Progenitor cell of endocrine pancreas (in vitro differentiated cells): ENCODE results near the gene RNU6-7. TPM values are rescaled to one million over a fixed set of nuclear protein-coding genes. Genes with fewer than 3 reads are reported as not detected.

ENCODE experiments used
- DNase-seq: peaks from one replicate; pipeline ENCODE4 v3.0.0; 2021; ENCODE audit warnings: low spot score; ENCODE audit not compliant: unreplicated experiment
- H3K27ac Mint-ChIP-seq: 2 replicates; pipeline ENCODE4 v1.8.0; 2021; ENCODE audit warnings: mild to moderate bottlenecking, moderate library complexity, mixed read lengths
- H3K27me3 Mint-ChIP-seq: 2 replicates; pipeline ENCODE4 v1.8.0; 2021; ENCODE audit warnings: mixed read lengths
- H3K36me3 Mint-ChIP-seq: 2 replicates; pipeline ENCODE4 v1.8.0; 2022; ENCODE audit warnings: mixed read lengths; ENCODE audit not compliant: insufficient read depth
- H3K4me1 Mint-ChIP-seq: 2 replicates; pipeline ENCODE4 v1.8.0; 2021; ENCODE audit warnings: low read depth, mixed read lengths
- H3K4me3 Mint-ChIP-seq: 2 replicates; pipeline ENCODE4 v1.8.0; 2021; ENCODE audit warnings: low read depth, mild to moderate bottlenecking, moderate library complexity, mixed read lengths
- H3K9me3 Mint-ChIP-seq: 2 replicates; pipeline ENCODE4 v1.8.0; 2021; ENCODE audit warnings: low read depth, mixed read lengths
- total RNA-seq: library from RNA; stranded (reverse); gene quantifications from 2 replicates; pipeline ENCODE4 v1.2.1, GENCODE V29; 2021
- TF ChIP-seq, protein P1 (sequence below): fragments of 200-600 bp; sonication (generic); IDR thresholded peaks from one replicate; pipeline ENCODE4 v1.5.0; 2021; ENCODE audit warnings: antibody characterized with exemption, mild to moderate bottlenecking; ENCODE audit not compliant: unreplicated experiment

Gene RNU6-7
- total RNA-seq, 1 donor from 2014 or later: not detected

DNA sequence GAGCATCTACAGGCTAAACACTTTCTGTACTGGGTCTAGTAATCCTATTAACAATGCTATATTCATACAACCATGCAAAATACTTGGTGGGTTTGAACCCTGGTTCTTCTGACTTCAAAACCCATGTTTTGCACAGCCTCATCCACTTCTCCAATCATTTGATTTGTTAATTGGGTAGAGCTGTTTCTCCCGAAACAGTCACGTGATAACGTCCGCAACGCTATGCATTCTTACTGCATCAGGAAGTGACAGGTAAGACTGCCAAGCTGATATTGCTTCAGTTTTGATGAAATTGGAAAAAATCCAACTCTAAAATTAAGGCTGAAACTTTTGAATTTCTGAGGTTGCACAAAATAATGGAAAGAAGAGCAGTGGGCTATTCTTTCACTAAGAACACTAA, 30.4 kb upstream of the RNU6-7 start:
- H3K4me3 Mint-ChIP-seq: no peak overlapping the region
- no peak for DNase-seq
- H3K27me3 Mint-ChIP-seq: no peaks in the 10 kb centered on the region
- no peak overlapping the region for H3K27ac Mint-ChIP-seq
- no peaks in the 10 kb centered on the region for H3K36me3 Mint-ChIP-seq
- H3K4me1 Mint-ChIP-seq: no peaks in the 10 kb centered on the region
- TF ChIP-seq, protein P1, sequence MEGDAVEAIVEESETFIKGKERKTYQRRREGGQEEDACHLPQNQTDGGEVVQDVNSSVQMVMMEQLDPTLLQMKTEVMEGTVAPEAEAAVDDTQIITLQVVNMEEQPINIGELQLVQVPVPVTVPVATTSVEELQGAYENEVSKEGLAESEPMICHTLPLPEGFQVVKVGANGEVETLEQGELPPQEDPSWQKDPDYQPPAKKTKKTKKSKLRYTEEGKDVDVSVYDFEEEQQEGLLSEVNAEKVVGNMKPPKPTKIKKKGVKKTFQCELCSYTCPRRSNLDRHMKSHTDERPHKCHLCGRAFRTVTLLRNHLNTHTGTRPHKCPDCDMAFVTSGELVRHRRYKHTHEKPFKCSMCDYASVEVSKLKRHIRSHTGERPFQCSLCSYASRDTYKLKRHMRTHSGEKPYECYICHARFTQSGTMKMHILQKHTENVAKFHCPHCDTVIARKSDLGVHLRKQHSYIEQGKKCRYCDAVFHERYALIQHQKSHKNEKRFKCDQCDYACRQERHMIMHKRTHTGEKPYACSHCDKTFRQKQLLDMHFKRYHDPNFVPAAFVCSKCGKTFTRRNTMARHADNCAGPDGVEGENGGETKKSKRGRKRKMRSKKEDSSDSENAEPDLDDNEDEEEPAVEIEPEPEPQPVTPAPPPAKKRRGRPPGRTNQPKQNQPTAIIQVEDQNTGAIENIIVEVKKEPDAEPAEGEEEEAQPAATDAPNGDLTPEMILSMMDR: no peak
- H3K9me3 Mint-ChIP-seq: peaks cover 7% of the 10 kb centered on the region

DNA sequence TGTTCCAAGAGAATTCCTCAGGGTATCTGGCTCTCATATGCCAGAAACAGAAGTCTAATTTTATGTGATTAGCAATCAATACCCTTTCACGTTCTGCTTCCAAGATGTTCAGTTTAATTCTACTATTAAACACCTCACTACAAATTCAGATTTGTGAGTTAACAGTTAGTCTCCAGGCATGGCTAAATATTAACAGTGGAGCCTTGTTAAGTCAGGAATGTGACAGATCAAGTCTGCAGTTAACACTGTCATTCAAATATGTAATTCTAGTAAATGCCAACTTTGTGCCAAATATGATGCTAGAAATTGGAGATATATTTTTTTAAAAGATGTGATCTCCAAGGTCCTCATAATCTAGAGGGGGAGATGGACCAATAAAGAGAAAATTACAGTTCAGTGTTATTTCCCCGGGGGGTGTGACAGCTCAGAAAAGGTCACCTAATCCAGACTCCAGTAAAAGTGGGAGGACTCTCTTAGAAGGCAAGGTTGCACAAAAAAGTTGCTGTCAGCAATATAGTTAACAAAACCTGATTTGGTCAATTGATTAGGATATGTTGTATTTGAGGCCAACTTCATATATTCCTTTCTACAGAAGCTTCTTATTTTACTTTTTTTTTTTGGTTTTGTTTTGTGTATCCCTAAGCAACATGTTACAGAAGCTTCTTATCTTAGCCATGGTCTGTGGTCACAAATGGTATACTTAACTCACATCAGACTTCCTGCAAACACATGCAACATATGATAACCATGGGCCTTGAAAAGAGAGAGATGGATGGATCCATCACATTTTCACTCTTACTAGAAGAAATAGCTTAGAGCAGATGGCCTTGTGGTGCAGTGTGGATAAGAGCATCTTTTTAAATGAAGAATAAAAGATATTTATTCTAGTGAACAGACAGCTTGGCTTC, 18.4 kb upstream of the RNU6-7 start:
- Mint-ChIP-seq H3K27me3 (no peaks in the 10 kb centered on the region), H3K9me3 (peaks cover 35% of the 10 kb centered on the region), H3K4me1 (peaks cover 4% of the 10 kb centered on the region), H3K36me3 (no peaks in the 10 kb centered on the region), H3K4me3 (no peak overlapping the region), H3K27ac (no peak overlapping the region)
- no peak for DNase-seq
- TF ChIP-seq, protein P1: no peak

DNA sequence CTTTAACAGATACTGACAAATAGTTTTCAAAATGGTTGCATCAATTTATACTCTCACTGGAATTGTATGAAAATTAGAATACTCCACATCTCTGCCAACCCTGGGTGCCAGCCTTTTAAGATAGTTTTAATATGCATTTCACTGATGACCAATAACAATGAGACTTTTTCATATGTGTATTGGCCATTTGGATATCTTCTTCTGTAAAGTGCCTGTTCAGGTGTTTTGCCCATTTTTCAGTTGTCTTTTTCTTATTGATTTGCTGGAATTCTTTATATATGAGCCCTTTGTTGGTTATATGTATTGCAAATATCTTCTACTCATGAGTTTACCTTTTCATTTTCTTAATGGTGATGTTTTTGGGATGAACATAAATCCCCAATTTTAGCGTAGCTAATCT, 16.7 kb upstream of the RNU6-7 start:
- no peaks in the 10 kb centered on the region for H3K36me3 Mint-ChIP-seq
- DNase-seq: no peak
- H3K27me3 Mint-ChIP-seq: no peaks in the 10 kb centered on the region
- peaks cover 4% of the 10 kb centered on the region for H3K4me1 Mint-ChIP-seq
- peaks cover 22% of the 10 kb centered on the region for H3K9me3 Mint-ChIP-seq
- TF ChIP-seq, protein P1: no peak
- H3K4me3 Mint-ChIP-seq: no peak overlapping the region
- no peak overlapping the region for H3K27ac Mint-ChIP-seq

DNA sequence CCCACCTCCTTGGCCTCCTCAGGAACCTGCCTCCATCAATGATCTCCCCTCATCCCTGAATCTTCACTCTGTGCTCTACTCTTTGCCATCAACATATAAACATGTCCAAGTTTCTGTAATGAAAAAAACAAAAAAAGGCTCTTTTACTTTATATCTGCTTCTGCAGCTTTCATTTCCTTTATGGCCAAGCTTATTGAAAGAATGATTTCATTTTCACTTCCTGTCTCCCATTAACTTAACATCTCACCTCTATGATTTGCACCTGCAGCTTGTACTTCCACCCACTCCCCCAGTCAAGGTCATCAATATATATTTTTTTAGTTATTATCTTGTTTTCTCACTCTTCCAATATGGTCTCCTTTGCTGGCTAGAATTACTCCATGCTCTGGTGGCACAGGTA, 15.6 kb upstream of the RNU6-7 start:
- Mint-ChIP-seq H3K27me3 (no peaks in the 10 kb centered on the region), H3K9me3 (peaks cover 13% of the 10 kb centered on the region), H3K4me3 (no peak overlapping the region), H3K4me1 (peaks cover 4% of the 10 kb centered on the region), H3K36me3 (no peaks in the 10 kb centered on the region), H3K27ac (no peak overlapping the region)
- DNase-seq: no peak
- TF ChIP-seq, protein P1: no peak

DNA sequence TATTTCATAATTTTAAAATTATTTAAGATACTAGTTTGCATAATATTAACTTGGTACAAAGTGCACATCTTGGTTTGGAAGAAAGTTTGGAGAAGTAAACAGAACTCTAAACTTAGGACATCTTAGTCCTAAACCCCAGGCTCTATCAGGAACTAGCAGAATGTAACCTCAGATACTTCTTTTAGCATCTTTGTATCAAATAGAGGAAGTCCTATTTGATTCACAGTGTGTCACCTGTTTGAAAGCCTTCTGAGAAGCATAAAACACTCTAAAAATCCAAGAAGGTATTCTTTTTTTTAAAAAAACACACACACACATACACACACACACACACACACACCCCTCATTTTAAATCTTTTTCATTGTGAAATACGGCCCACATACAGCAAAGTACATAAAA, 12.0 kb upstream of the RNU6-7 start:
- TF ChIP-seq, protein P1: no peak
- H3K27me3 Mint-ChIP-seq: no peaks in the 10 kb centered on the region
- no peak overlapping the region for H3K27ac Mint-ChIP-seq
- no peaks in the 10 kb centered on the region for H3K36me3 Mint-ChIP-seq
- no peak overlapping the region for H3K4me3 Mint-ChIP-seq
- H3K4me1 Mint-ChIP-seq: no peaks in the 10 kb centered on the region
- no peak for DNase-seq
- peaks cover 9% of the 10 kb centered on the region for H3K9me3 Mint-ChIP-seq
